Measurements from ENCODE around the gene C1orf52.

DNA sequence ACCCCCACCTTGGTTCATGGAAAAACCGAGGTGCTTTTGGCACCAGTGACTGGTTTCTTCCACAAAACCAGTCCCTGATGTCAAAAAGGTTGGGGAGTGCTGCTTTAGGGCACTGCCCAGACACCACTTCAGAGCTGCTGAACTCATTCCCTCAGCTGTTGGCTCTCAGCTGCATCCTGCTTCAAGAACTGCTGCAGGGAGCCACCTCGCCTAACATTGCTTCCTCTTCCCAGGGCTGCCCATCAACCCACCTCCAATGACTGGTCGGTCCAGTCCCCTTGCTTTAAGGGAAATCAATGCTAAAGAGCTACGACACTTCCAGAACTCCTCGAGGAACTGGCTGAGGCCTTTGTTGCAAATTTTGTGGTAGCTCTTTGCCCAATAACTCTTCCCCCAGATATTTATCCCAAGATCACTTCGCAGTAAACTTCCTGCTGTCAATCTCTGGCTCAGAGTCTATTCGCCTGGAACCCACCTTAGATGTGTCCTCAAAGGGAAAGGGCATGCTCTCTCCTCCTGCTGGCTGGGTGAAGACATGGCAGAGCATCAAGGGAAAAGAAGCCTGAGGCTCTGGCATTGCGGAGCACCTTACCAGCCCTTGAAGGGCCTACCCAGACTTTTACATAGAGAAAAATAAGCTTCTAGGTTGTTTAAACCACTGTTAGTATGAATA, 29.0 kb downstream of the C1orf52 start:
- no peak for TF ChIP-seq POLR2A (IDR thresholded peaks at IDR 0.05)
- TF ChIP-seq, protein P1, sequence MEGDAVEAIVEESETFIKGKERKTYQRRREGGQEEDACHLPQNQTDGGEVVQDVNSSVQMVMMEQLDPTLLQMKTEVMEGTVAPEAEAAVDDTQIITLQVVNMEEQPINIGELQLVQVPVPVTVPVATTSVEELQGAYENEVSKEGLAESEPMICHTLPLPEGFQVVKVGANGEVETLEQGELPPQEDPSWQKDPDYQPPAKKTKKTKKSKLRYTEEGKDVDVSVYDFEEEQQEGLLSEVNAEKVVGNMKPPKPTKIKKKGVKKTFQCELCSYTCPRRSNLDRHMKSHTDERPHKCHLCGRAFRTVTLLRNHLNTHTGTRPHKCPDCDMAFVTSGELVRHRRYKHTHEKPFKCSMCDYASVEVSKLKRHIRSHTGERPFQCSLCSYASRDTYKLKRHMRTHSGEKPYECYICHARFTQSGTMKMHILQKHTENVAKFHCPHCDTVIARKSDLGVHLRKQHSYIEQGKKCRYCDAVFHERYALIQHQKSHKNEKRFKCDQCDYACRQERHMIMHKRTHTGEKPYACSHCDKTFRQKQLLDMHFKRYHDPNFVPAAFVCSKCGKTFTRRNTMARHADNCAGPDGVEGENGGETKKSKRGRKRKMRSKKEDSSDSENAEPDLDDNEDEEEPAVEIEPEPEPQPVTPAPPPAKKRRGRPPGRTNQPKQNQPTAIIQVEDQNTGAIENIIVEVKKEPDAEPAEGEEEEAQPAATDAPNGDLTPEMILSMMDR (IDR thresholded peaks at IDR 0.05), result no peak

All from ovary (tissue), 3 donors.